K562 (cell line): Measurements from ENCODE around the gene MAST3. TPM values are rescaled to one million over a fixed set of nuclear protein-coding genes. Genes with fewer than 3 reads are reported as not detected.

Experiments used
- CREB3L1 ChIP-seq: fragments of 450-650 bp; IDR thresholded peaks from 2 replicates; pipeline ENCODE4 v1.6.1; 2014; ENCODE audit warnings: low read depth, mild to moderate bottlenecking, moderate library complexity, borderline replicate concordance
- EGR1 ChIP-seq: fragments of 450-650 bp; conservative IDR thresholded peaks from 2 replicates; pipeline ENCODE4 v1.6.1; 2017; ENCODE audit warnings: mild to moderate bottlenecking
- EWSR1 ChIP-seq: fragments of 450-650 bp; IDR thresholded peaks from 2 replicates; pipeline ENCODE4 v1.6.1; 2018; ENCODE audit warnings: borderline replicate concordance, mild to moderate bottlenecking, low read depth, moderate library complexity; ENCODE audit not compliant: partially characterized antibody
- GTF3C2 ChIP-seq: IDR thresholded peaks from 3 replicates; pipeline ENCODE4 v1.6.1; 2011; ENCODE audit warnings: borderline replicate concordance, mild to moderate bottlenecking, moderate library complexity; ENCODE audit not compliant: insufficient read length; ENCODE audit errors: extremely low read depth
- HNRNPH1 ChIP-seq: fragments of 200-400 bp; formaldehyde crosslinking; optimal IDR thresholded peaks from 2 replicates; pipeline ENCODE3; 2017; ENCODE audit warnings: low read depth, mild to moderate bottlenecking, low read length, moderate library complexity
- KLF16 ChIP-seq: IDR thresholded peaks from 2 replicates; pipeline ENCODE4 v1.6.1; 2016; ENCODE audit warnings: antibody characterized with exemption
- PHB ChIP-seq: fragments of 250-450 bp; sonication (Bioruptor Pico); IDR thresholded peaks from 2 replicates; pipeline ENCODE4 v1.5.0; 2021
- PPARD ChIP-seq: fragments of 250-450 bp; sonication (Bioruptor Pico); IDR thresholded peaks from 2 replicates; pipeline ENCODE4 v1.8.0; 2022; ENCODE audit warnings: inconsistent platforms, mild to moderate bottlenecking, moderate library complexity
- RCOR1 ChIP-seq, 2 experiments: IDR thresholded peaks; 2 replicates each; pipeline ENCODE4 v1.6.1; 2012; ENCODE audit warnings: low read depth in 2 of 2, low read length in 2 of 2, borderline replicate concordance in 1 of 2, improper control_type of control experiment in 1 of 2
- SP1 ChIP-seq: sonication (generic); formaldehyde crosslinking; IDR thresholded peaks from 2 replicates; pipeline ENCODE4 v1.8.1; 2022; ENCODE audit warnings: mild to moderate bottlenecking, missing genetic modification reagents
- SRSF9 ChIP-seq: fragments of 200-400 bp; formaldehyde crosslinking; IDR thresholded peaks from 2 replicates; pipeline ENCODE4 v1.6.1; 2017; ENCODE audit warnings: low read depth, low read length, borderline replicate concordance
- UBTF ChIP-seq, 2 experiments: IDR thresholded peaks; 2 replicates each; pipeline ENCODE4 v1.6.1; 2012; ENCODE audit warnings: improper control_type of control experiment in 2 of 2, low read depth in 2 of 2, low read length in 2 of 2, borderline replicate concordance in 1 of 2
- ZHX1 ChIP-seq: fragments of 150-350 bp; conservative IDR thresholded peaks from 2 replicates; pipeline ENCODE4 v1.6.1; 2014; ENCODE audit warnings: low read length
- ZNF436 ChIP-seq: fragments of 250-450, 450-650 bp; sonication (Bioruptor Pico); formaldehyde crosslinking; IDR thresholded peaks from 2 replicates; pipeline ENCODE4 v1.7.0; 2020; ENCODE audit warnings: mild to moderate bottlenecking
- ZNF785 ChIP-seq: fragments of 250-450 bp; sonication (Bioruptor Pico); IDR thresholded peaks from 2 replicates; pipeline ENCODE4 v1.4.0; 2020; ENCODE audit warnings: mild to moderate bottlenecking
- polyA plus RNA-seq, 8 experiments: library from polyadenylated mRNA; depleted of rRNA in 4 of 8; stranded (reverse) in 5 of 8; unstranded in 3 of 8; fragments of >200 nt; fragmentation: Nextera tagmentation in 2 of 8; fragmentation: Illumina TruSeq in 1 of 8; extraction: Ambion mirVana in 2 of 8; extraction: Trizol in 1 of 8; gene quantifications; 2 replicates each; pipeline versions ENCODE4 v1.2.1 to v1.2.3, GENCODE V29; 2011 to 2014; ENCODE audit warnings: inconsistent platforms in 1 of 8, missing spikeins in 1 of 8
- total RNA-seq, 7 experiments: library from RNA; depleted of rRNA in 6 of 7; stranded (reverse); fragments of >200 nt in 6 of 7; fragmentation: Illumina TruSeq in 2 of 7; extraction: Trizol in 2 of 7; gene quantifications; 2 replicates each; pipeline versions ENCODE4 v1.2.1 to v1.2.3, GENCODE V29; 2011 to 2021; ENCODE audit warnings: low replicate concordance in 1 of 7

The MAST3 gene
- total and polyA plus RNA-seq, 9 of the 15 experiments (the other 6 are each of a cell fraction or from before 2014, with no cell fraction given): 0.94 to 9.9 (median 2.4) TPM

- TF ChIP-seq RCOR1 (IDR thresholded peaks at IDR 0.05; ENCODE audit: borderline replicate concordance in 1 of 2, low read depth in 2 of 2, low read length in 2 of 2): peak in 1 of 2 experiments; percentile 18; a peak in 1 of 4 replicates
- peak; percentile 93 for TF ChIP-seq CREB3L1
- no peak for TF ChIP-seq ZNF785 (CRISPR knock-in tag)
- no peak for TF ChIP-seq PPARD (CRISPR knock-in tag)
- peak; percentile 56 for TF ChIP-seq EGR1
- TF ChIP-seq EWSR1: no peak
- TF ChIP-seq KLF16: no peak
- TF ChIP-seq SP1: 0 out of 2 replicates have a peak, but pooled peaks have one; percentile 31
- TF ChIP-seq SRSF9: no peak
- peak; percentile 11 for TF ChIP-seq GTF3C2
- peak; percentile 33 to 49; a peak in 2 of 4 replicates for TF ChIP-seq UBTF (IDR thresholded peaks at IDR 0.05; ENCODE audit: borderline replicate concordance in 1 of 2, low read depth in 2 of 2, low read length in 2 of 2)
- peak; percentile 76 for TF ChIP-seq ZNF436 (CRISPR knock-in tag)
- TF ChIP-seq ZHX1: no peak
- TF ChIP-seq HNRNPH1: no peak
- TF ChIP-seq PHB: no peak
These were observed 12.4 kb downstream of the MAST3 start (continued) for GRCh38 chr19:18109733-18110608.
